NCI-H1092 treated with DMSO at 0.1 percent for 48 hours (cell line): ENCODE results near the gene PTPN1.

Experiments
- DNase-seq: peaks from one replicate; lab custom pipeline; 2025; lab: John Stamatoyannopoulos, UW

Gene PTPN1

DNA sequence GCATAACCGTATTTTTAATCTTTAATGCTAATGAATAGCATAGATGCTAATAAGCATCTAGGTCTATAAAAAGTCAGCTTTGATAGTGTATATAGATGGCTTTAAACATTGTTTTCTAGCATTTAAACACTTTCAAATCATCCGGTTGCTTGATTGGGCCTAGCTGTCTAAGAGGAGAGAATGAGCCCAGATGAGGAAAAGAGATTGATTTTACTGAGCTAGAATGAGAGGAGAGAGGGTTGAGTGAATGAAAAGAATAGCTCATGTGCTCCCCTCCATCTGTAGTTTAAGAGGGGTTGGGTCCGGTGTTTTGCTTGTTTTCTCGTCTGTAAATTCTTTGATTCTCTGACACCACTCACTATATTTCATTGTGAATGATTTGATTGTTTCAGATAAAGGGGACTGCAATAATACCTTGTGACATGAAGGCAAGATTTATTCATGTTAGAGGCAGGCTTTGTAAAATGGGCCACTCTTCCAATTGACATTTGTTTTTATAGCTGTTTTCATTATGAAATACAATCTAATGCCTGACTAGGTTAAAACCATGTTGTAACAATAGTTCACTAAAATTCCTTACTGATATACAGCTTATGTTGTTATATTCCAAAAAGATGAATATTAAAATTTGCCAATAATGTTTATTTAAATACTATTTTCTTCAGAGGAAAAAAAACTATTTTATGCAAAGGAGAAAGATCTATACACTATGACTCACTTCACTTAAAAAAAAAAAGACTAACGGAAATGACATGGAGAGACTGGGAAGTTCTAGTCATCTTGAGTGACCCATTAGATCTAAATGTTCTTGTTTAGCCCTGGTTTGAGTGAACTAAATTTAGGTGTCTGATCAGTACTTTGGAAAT is 3.2 kb downstream of the PTPN1 start:
- no peak for DNase-seq

DNA sequence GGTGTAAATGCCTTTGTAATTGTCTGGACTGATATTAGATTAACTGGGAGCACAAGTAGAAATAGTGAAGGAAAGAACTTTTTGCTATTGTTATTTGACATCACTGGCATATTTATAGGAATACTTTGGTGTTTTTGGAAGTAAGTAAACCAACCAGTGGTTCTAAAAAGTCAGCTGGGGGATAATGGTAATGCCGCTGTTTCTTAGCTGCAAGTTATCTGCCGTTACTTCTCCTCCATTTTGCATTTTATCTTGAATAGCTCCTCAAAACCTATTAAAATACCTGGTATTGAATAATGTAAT is 3.8 kb downstream of the PTPN1 start:
- no peak for DNase-seq

DNA sequence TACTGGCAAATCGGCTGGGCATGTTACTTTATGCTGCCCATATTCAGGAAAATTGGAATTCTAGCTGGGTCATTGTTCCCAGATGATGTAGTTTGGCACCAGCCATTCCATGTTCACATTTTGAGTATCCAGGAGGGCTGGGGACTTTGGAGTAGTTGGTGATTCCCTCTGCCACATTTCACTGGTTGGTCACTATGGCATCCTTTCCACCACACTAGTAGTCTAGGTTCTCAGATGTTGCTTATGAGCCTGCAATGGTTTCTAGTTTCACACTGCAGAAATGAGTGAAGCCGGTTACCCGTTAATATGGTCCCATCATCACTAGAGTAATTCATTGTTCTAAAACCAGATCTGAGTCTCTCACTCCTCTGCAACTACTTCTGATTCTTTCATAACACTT is 4.6 kb downstream of the PTPN1 start:
- DNase-seq, result no peak

DNA sequence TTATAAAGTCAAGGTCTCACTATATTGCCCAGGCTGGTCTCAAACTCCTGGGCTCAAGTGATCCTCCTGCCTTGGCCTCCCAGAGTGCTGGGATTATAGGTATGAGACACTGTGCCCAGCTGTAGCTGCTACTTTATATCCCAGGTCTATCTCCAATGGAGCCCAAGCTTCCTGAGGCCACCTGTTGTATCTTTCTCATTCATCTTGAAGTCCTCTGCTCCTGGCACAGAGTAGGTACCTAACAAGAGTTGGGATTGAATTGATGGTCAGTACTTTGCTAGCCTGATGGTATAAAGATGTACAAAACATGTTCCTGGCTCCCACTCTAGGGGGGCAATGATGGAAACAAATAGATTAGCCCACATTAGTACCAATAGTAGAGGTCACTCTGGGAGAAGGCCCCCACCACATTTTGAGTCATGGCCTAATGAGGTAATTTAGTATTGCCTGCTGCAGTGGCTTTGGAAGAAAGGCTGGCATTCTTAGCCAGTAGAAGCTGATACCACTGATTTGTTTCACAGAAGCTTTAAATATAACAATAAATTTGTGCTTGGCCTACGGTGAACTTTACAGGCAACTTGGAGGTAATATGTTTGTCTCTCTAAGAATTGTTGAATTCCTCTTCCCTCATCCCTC is 5.4 kb downstream of the PTPN1 start:
- no peak for DNase-seq

DNA sequence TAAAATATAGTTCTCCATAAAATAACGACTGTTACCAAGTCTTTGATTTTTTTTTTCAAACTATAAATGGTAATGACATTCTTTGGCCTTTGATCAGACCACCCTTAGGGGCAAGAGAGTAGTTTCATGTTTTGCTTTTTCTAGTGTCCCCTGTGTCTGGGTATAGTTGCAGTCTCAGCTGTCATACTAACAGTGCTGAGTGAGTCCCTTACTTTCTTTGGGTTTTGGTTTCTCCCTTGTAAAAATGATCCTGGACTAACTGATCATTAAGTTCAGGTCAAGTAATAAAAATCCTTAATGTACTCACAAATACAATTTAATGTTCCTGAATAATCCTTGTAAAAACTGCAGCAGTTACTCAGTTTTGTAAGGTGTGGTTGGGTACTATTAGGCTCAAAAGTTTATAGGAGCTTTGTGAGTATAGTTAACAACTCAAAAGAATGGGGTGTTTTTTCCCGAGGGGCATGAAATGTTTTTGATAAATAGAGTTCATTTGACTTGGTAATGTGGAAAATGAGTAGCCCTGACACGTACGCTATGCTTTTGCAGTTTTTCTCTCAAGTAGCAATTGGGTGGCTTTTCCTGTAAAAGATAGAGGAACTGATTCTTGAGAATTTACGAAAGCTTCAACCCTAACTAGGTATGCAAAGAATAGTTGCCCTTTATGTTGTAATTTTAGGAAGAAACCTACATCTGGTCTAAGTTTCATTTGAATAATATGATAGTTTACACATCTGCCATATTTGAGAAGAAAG is 6.2 kb downstream of the PTPN1 start:
- DNase-seq, result no peak

DNA sequence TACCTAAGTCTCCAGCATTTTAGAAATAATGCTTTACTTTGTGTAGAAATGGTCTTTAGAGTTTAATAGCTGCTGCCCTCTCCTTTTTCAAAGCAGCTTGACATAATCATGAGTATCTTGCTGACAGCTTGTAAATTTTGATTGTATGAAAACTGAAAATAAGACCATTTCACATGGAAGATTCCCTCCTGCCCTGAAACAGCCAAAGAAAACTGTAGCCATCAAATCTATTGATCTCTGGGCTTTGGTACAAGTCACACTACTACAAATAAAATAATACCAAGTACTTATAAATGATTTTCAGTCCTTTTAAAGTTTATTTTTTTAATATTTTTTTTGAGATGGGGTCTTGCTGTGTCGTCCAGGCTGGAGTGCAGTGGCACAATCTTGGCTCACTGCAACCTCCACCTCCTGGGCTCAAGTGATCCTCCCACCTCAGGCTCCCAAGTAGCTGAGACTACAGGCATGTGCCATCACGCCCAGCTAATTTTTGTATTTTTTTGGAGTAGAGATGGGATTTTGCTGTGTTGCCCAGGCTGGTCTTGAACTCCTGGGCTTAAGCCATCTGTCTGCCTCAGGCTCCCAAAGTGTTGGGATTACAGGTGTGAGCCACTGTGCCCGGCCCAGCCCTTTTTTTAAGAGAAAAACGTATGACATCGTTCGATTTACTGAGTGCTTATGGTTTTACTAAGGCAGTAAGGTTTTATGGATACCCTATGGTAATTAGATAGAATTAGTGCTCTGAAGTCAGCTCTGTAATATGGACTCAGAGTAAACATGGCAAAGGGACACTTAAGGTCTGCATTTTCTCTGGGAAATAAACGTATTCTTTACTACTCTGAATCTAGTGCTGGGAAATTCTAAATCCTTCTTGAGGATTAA is 7.0 kb downstream of the PTPN1 start:
- DNase-seq, result no peak

DNA sequence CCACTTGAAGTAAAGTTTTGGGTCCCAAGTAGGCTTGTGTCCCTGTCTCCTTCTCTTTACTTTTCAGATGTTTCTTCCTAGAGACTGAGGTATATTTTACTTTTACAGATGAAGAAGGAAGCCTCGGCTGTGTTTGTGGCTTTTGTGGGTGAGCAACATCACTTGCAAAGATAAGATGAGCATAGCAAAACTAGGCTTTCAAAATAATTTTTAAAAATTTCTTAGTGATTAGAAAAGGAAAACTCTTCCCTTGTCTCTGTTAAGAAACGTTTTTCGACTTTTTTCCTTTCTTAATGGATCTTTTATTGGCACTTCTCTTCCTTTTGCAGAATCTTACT is 7.6 kb downstream of the PTPN1 start:
- no peak for DNase-seq

DNA sequence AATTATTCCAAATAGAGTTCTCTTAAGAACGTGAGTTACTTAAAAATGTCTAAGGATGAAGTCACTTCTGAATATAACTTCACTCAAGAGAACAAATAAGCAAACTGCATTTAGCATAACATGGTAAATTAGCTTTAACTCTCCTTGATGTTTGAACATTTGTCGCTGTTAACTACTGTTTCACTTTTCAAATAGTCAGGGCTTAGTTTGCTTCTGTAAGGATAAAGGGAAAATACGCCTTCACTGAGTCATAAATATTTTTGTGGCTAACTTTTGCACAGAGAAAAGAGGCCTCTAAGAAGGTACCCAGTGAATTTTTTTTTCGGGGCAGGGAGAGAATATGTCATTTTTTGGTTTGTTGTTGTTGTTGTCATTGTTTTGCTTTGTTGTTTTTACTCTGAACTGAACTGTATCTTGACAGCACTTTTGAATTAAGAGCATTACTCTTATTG is 8.1 kb downstream of the PTPN1 start:
- DNase-seq, result no peak

DNA sequence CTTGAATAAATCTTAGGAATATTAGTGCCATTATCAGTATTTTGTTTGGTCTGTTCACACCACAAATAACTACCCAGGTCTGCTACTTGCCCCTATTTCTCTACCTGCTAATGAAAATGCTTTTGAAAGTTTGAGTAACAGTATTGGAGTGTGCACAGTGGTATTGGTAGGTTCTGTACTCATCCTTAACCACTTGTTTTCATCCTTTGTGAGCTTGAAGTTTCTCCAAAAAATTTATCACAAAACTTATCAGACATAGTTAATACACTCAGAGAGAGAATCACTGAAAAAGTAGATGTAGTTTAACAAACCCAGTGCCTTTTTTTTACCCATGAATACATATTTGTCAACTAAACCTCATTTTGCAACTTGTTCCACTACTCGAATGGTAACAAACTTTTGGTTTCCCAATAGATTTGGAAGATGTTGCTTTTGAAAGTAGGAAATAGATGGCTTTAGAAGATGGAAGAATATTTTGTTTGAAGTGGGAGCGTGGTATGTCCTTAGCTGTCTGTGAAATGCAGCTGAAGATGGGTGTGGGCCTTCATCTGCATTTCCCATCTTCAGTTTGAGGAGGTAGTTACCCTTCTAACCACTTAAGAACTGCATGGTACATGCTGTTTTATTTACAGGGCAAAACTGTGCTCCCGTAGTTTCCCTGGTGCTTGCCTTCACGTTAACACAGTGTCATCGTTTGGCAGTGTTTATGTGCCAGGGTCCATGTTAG is 9.0 kb downstream of the PTPN1 start:
- DNase-seq, result no peak

DNA sequence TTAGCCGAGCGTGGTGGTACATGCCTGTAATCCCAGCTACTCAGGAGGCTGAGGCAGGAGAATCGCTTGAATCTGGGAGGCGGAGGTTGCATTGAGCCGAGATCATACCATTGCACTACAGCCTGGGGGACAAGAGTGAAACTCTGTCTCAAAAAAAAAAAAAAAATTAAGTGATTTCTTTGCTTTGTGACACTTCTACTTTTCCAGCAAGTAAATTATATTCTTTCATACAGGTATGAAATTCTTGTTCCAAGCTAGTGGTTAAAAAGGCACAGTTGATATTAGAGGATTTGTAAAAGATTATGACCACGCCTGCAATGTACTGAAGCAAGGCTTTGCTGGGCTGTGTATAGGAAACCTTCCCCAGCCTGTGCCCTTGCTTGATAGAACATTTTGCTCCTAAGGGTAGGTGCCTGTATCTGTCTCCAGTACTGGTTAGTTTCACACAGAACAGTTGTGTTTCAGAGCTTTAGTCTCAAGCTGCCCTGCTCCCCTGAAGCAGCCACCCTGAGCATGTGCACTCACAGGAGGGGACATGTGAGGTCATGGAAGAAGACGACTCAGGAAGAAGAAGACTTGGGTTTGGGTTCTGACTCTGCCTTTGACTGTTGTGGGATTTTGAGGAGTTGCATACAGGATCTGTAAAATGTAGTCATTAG is 10.2 kb downstream of the PTPN1 start:
- no peak for DNase-seq

DNA sequence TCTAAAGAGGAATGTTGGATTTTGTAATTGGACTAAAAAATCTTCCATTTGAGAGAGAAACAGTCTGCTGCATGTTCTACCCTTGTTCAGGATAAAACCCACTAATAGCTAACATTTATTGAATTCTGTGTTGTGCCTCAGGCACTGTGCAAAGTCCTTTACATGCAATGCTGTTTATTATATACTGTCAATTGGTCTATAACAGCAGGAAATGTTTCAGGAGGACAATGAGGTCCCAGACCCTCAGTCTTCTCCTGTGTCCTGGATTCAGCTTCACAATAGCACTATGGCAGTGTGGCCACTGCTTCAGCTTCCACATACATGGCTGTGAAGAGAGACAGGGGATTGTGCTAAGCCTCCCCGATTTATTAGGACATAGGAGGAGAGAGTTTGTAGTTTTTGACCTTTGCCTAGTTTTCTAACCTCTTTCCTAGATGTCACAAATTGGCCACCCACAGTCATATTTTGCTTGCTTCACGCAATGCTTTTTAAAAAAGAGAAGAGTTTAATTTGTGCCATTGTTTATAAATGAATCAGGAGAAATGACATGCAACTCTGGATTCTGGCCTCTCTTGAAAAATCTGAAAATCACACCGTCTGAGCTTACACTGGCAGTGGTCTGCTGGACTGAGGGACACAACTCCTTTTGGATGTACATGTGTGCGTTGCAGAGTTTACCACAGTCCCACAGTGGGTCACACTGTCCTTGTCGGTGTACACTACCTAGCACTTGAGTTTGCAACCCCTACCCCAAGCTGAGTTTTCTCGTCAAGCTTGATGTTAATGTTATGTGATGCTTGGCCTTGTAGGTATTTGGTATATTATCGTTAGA is 11.3 kb downstream of the PTPN1 start:
- DNase-seq, result no peak

DNA sequence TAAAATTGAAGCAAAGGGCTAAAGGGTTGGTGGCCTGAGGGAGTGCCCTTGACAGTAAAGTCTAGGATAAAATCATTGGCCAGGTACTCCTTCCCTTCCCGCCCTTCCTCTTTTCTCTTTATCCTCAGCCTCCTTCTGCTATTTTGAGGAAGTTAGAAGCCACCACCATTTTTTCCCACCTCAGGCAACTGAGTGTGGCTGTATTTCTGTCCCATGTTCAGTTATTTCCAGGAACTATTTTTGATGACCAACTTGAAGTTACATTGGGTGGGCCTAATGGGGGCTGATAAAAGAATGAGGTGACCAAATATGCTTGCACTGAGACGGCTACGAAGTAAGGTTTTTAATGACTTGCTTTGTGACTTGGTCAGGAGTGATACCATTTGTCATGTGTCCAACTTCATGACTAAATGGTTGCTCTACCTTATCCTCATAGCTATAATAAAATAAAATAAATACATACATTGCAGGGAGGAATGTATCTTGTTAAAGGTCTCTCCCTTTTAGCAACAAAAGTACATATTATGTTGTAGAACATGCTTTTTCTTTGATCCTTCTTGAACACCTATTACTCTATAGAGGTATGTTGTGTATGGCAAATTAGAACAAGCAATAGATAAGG is 12.0 kb downstream of the PTPN1 start:
- DNase-seq, result no peak

DNA sequence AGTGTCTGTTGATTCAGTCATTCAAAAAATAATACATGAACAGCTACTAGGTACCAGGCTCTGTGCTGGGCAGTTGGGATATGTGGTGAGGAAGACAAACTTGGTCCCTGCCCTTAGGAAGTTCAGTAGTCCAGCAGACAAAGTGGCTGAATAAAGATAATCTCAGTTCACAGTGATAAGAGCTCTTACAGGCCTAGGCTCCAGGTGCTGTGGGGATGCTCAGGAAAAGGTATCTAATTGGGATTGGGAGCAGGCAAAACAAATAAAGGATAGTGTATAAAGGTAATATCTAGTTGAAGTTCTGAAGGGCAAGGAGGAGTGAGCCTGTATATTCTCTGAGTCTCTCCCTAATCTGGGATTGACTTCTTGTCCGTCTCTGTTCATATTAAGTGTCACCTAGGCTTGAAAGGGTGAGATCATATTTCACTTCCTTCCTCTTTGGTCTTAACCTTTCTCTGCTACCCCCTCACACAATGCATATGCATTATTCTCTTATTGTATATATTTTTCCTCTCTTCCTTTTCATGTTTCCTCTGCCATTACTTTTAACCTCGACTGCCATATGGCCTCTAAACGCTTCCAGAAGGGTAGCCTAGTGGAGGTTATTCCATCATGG is 13.5 kb downstream of the PTPN1 start:
- DNase-seq, result no peak

DNA sequence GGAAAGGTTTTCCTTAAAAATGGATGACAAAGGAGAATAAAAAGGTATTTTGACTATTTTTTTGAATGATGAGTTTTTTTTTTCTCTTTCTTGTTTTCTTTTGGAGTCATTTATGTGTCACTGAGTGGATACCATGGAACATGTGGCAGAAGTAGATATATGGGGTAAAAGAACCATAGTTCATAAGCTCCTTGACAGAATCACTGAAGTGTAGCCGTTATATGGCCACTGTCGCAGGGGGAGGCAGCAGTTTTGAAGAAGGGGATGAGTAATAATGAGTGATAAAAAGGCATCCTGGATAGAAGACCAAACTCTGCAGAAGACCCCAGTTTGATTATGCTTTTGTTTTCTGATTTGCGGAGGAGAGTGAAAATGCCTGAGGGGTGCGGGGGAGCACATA is 15.5 kb downstream of the PTPN1 start:
- DNase-seq, result no peak

DNA sequence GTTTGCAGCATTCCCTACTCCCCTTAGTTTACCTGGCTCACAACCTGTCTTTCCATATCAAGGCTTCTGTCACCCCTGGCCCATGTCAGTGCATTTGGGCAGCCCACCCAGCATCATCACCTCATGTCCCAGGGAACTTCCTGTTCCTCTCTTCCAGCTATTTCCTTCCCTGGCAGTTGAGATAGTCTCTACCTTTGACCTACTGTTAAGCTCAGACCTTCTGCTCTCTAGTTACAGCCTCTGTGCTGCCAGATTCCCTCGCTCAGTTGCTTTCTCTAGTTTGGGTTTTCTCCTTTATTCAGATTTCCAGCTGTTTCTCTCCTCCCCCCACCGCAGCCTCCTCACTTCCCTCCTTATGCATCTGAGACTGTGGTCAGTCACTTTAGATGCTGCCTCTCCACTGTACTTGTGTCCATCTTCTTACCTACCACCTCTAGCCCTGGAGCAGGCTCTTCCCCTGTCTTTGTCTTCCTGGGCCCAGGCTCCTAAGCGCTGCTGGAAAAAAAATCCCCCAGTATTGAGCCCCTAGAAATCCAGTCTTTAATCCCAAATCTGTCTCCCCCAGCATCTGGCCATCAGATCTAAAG is 16.3 kb downstream of the PTPN1 start:
- no peak for DNase-seq

DNA sequence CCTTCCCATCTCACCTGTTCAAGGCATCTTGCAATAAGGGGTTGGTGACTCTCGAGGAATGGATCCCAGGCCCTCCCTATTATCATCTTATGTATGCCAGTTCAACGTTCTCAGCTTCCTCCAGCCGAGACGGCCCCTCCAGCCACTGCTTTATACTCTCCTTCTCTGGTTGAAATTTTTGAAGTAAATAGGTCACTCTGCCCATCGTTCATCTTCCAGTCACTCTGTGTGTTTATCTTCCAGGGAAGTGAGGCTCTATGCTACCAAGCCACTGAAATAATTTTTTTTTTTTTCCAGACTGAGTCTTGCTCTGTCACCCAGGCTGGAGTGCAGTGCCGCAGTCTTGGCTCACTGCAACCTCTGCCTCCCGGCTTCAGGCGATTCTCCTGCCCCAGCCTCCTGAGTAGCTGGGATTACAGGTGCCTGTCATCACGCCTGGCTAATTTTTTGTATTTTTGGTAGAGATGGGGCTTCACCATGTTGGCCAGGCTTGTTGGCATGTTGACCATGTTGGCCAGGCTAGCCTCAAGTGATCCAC is 17.0 kb downstream of the PTPN1 start:
- DNase-seq, result no peak

DNA sequence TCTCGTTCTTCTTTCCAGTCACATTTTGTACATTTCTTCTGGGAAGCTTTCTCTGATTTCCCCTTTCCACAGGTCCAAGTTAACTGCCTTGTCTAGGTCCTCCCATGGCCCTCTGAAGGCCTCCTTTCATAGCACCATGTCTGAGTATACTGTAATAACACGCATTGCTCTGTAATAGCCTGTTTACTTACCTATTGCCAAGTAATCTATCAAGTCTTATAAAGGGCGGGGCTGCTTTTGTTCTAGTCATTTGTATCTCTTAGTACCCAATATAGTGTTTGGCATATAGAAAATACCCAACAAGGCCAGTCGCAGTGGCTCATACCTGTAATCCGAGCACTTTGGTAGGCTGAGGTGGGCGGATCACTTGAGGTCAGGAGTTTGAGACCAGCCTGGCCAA is 17.9 kb downstream of the PTPN1 start:
- no peak for DNase-seq

DNA sequence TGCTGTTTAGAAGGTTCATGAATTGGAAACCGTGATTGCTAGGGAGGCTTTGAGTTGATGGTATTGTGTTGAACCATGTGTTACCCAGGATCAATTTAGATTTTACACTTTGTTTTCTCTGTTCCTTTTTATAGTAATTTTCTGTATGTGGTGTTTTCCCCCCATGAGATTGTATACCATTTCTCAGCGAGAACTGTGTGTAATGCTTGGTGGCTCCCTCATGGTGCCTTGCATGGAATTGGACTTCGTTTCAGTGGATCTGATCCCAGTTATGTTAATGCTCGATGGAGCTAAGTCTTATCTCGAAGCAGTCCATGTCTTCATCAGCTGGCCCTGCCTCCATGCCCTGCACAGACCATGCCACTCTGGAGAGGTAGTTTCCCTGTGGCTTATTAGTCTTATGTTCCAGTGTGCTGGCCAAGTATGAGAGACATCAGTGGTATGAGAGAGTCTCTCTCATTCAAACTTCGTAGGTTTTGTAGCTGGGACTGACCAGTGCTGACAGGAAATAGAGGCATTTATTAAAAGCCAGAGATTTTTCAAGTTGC is 18.7 kb downstream of the PTPN1 start:
- no peak for DNase-seq
